Activated T-cell treated with anti-CD3 and anti-CD28 coated beads for 1 hour (primary cell): Measurements from ENCODE around the gene PALS1.
"Not testable (repeated sequence)": the region's sequence is repeated elsewhere in the genome, so short reads cannot be mapped to it uniquely, and the experiment has no call there.

Experiments
- DNase-seq: peaks from one replicate; pipeline ENCODE4 v3.0.0-alpha.2; 2020; ENCODE audit warnings: low read depth

Gene PALS1

DNA sequence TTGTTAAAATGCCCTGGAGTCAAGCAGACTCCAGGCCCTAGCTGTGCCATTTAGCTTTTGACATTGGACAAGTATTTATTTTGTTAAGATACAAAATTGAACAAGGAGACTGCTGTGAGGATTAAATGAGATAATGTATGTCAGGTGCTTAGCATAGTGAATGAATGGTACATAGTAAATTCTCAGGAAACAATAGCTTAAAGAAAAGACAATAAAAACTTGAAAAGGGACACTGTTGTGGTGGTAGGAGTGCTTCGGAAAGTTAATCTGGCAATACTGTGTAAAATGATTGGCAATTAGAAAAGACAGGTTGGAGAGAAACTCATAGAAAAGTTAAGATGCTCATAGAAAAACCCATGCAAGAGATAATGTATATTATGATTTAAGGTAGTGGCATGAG lies 19.7 kb downstream of the PALS1 start:
- DNase-seq: no peak

DNA sequence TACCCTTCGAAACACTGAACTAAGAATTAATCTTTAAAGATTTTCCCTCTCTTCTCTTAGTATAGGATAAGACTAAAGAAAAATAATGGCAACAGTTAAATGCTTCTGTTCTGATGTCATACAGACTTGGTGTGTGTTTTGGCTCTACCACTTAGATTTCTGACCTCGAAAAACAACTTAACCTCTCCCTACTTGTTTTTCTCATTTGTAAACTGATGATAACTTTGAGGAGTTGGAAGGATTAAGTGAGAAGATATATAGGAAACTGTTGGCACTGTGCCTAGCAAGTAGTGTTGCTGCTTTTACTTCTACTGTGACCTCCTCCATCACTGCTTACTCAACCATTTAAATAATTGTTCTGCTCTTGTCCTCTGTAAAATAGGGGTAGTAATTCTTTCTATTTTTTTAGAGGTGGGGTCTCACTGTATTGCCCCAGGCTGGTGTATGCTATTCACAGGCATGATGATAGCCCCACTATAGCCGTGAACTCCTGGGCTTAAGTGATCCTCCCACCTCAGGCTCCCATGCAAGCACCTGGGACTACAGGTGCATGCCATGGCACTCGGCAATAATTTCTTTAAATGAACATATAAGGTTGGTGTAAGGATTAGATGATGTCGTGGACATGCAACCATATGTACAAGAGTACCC lies 22.4 kb downstream of the PALS1 start:
- DNase-seq: no peak

DNA sequence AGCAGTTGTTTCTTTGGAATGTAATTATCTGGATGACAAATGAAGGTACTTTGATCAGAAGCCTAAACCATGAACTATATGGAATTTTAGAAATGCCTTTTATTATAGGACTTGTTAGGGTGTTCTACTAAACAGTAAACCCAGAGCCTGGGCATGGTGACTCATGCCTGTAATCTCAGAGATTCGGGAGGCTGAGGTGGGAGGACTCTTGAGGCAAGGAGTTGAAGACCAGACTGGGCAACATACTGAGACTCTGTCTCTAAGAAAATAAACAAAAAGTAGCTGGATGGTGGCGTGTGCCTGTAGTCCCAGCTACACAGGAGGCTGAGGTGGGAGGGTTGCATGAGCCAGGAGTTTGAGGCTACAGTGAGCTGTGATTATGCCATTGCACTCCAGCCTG lies 23.9 kb downstream of the PALS1 start:
- no peak for DNase-seq

DNA sequence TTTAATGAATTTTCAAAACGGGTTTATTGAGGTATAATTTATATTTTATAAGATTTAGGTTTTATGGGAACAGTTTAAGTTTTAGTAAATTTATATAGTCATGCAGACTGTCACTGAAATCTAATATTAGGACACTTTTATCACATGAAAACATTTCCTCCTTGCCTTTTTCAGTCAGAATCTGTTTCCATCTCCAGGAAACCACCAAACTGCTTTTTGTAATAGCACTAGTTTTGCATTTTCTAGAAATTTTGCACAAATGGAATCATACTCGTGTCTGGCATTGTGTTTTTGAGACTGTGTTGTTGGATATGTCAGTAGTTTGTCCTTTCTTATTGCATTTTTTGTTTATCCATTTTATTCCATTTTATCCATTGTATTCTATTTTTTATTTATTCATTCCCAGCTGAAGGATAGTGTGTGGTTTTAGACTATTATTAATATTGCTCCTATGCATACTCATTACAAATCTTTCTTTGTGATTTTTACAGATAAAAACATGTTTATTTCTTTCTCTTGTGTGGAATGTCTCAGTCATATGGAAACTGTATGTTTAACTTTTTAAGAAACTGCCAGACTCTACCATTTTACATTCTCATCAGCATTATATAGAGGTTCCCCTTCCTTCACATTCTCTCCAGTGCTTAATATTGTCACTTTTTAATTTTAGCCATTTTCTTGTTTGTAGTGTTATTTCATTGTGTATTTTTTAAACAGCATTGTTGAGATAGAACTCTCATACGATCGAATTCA lies 26.5 kb downstream of the PALS1 start:
- DNase-seq: no peak

DNA sequence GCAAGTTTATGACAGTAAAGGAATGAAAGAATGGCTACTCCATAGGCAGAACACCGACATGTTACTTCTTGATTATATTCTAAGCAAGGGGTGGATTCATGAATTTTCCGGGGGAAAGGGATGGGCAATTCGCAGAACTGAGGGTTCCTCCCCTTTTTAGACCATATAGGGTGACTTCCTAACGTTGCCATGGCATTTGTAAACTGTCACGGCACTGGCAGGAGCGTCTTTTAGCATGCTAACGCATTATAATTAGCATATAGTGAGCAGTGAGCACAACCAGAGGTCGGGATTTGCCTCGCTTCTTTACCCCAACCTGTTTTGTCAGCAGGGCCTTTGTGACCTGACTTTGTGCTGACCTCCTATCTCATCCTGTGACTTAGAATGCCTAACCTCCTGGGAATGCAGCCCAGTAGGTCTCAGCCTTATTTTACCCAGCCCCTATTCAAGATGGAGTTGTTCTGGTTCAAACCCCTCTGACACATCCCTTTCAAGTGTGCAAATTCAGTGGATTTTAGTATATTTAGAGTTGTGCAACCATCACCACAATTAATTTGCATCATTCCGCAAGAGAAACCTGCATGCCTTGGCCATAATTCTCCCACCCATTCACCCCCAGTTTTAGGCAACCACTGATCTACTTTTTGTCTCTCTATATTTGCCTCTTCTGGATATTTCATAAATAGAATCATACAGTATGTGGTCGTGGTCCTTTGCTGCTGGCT lies 27.4 kb downstream of the PALS1 start:
- DNase-seq: no peak

DNA sequence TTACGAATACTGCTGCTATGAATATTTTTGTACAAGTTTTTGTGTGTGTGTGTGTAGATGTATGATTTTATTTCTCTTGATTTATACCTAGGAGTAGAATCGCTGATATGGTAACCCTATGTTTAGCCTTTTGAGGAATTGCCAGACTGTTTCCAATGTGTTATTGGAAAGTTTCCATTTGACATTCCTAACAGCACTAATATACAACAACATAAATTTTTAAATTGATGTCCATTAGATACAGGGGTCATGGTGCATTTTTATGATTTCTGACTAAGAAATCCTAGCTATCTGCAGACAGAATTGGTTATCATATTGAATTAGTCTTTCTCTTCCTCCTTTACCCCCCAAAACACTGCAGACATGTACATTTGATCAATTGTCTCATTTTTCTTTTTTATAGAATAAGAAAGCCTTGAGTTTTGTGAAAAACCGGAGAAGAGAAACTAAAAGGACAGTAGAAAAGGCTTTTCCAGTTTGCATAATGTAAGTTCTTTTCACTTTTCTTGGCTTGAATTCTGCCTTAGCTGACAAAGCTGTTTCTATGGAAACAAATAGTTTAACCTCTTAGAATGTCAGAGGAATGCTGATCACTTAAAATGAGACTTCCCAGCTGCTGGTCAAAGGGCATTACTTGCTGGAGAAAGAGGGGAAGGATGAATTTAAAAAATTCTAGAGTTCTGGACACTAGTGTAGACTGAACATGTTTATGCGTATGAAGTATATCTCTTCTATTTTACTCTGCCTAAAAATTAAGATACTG lies 28.2 kb downstream of the PALS1 start:
- DNase-seq: no peak

DNA sequence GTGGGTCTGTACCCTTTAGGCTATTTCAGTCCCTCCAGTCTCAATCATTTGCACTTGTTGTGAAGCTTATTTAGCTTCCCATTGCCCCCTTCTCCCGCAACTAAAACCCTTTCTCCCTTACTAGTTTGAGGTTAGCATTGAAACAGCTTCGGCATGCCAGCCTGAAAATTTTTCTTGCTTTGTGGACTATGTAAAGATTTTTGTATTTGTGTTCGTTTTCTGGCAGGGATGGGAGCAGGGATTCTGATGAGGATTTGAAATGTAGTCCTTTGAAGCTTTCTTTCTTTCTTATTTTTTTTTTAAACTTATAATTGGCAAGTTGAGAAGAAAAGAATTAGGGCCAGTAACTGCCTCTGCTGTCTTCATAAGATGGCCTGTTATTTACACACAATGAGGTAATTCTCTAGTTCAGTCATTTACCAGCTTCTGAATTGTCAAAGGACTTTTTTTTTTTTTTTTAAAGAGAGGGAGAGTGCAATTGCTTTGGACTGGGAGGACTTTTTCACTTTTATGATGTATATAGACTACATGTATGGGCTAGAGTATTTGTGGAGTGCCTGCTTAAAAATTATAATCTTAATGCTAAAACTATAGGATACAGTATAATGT lies 29.0 kb downstream of the PALS1 start:
- DNase-seq: no peak

DNA sequence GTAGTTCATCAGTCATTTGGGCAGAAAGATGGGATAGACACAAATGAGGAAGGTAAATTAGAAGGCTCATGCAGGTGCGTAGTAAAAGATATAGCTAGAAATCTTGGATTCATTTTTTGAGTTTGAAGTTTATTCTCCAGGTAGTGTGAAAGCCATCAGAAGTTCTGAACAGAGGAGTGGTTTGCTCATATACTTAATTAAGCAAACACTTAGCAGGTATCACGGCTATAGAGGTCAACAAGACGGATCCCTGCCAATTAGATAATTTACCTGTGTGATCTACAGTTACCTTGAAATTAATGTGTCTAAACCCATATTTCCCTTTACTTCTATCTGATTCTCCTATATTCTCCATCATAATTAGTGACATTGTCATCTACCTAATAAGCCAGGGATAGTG lies 29.7 kb downstream of the PALS1 start:
- DNase-seq: no peak

DNA sequence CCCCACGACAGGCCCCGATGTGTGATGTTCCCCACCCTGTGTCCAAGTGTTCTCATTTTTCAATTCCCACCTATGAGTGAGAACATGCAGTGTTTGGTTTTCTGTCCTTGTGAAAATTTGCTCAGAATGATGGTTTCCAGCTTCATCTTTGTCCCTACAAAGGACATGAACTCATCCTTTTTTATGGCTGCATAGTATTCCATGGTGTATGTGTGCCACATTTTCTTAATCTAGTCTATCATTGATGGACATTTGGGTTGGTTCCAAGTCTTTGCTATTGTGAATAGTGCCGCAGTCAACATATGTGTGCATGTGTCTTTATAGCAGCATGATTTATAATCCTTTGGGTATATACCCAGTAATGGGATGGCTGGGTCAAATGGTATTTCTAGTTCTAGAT lies 32.0 kb downstream of the PALS1 start:
- not testable (repeated sequence) for DNase-seq

DNA sequence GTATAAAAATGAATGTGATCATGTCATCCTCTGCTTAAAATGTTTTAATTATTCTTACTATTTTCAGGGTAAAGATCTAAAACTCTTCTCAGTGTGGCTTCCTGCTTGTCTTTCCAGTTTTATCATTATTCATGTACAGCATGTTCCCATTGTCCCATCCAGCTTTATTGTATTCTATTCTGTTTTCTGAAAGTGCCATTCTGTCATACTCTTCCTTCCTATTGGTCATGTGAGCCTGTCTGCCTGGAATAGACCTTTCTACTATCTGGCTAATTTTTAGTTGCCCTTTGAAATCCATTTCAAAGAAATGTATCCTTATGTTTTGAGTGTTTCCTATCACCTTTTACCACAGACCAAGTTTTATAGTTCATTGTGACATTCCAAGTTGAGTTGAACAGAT lies 34.9 kb downstream of the PALS1 start:
- DNase-seq: no peak

DNA sequence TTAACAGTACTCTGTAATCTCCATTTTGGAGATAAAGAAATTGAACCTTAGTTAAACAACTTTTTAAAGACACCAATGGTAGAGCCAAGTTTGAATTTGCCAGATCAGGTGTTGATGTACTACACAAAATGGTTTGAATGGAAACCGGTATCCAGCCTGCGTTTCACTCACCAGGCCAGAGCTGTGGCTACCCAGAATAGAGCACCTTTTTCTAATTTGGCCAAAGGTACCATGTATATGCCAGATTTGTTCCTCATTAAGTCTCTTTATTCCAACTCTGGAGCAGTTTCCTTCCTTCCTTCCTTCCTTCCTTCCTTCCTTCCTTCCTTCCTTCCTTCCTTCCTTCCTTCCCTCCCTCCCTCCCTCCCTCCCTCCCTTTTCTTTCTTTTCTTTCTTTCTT lies 39.3 kb downstream of the PALS1 start:
- DNase-seq: no peak

DNA sequence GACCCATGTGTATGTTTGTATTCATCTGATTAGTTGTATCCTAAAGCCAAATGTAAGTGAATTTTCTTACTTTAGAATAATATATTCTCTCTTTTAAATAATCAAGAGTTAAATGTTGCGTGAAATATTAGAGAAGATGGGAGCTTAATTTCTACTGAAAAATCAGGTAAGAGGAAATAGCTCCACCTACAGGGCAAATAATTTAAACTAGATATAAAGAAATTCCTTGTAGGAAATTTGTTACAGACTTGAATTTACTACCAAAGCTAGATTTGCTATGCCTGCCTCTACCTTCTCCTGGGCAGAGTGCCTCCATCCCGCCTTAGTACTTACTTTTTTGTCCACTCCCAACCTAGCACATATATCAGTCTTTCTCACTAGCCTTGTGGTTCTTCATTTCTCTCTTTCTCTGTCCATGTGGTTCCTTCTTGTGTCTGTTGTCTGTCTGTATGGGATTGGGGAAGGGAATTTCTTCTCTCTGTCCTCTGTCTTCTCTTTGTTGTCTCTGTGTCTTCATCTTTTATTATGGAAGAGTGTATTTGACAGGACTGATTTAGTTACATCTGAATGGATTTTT lies 44.7 kb downstream of the PALS1 start:
- DNase-seq: no peak
